ENCODE data around the gene USHBP1.
A peak's percentile ranks its signal among the peaks of the same experiment; 100 is the strongest.
"Not testable (repeated sequence)": the region's sequence is repeated elsewhere in the genome, so short reads cannot be mapped to it uniquely, and the experiment has no call there.

The USHBP1 gene

DNA sequence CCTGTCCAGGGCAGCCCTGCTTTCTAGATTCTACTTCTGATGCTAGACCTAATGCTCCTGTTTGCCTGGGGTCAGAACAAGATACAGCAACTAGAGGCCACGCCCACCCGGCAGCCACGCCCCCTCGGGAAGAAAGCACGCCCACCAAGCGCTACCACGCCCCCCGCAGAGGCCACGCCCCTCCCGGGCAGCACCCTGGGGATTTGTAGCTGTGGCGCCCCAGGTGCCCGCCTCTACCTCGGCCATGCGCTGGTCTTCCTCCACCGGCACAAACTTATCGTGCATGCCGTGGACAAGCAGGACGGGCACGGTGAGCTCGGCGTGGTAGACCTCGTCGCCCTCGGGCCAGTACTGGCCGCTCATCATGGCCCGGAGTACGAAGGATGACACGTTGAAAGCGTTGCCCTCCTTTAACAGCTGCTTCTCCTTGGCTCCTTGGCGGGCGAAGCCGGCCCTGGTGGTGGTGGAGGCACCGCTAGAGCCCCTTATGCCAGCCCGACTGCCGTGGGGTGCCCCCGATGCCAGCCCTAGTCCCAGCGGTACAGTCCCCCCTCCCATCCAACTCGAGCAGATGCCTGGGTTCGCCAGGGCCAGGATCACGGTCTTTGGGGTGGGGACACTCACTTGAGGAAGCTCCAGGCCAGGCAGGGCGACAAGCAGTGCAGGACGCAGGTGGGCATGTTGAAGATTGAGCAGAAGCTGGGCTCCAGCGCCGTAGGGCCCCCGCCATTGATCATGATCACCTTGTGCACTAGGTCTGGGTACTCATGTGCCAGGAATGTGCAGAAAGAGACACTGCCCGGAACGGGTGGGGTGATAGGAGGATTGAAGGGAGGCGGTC, 29.7 kb upstream of the USHBP1 start:
- no peak for FAIRE-seq

DNA sequence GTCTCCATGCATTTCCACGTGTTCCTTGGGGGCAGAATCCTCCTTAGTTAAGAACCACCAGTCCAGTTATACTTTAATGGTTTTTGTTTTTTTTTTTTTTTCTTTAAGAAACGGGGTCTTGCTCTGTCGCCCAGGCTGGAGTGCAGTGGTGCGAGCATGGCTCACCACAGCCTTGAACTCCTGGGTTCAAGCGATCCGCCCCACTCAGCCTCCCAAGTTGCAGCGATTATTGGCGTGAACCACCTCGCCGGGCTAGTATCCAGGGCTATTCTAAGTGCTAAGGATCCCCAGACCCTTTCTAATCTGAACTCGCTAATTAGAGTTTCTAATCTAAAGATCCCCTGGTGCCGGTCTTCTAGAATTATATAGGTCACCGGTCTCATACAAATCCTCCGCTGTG, 29.1 kb upstream of the USHBP1 start:
- no peak for FAIRE-seq

DNA sequence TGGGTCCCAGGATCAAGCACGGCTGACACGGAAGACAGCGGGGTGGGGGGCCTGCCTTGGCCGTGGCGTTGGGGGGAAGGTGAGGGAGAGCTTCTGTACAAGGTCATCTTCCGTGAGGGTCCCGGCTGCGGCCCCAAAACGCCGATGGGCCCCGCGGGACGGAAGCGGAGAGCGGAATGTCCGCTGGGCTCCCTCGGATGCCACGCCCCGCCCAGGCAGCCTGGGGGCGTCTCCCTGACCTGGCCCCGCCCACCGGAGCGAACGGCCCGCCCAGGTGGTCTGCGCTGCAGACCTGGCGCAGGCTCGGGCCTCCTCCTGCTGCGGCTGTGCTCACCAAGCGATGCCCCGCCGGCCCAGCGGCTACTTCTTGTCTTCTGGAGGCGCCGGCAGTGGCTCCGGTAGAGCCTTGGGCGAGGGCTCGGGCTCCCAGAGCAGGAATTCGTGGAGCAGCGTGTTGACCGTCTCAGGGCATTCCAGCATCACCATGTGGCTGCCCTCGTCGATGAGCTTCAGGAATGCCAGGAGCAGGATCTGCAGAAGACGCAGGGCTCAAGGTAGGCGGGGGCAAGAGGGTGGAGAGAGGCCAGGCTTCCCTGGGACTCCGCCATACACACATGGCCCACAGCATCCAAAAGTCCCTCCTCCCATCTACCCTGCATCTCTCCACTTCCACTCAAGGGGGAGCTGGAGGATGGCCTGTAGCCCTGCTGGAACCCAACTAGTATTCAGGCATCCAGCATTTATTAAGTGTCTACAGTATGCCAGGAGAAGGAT, 27.9 kb upstream of the USHBP1 start:
- FAIRE-seq: peak; percentile 96

DNA sequence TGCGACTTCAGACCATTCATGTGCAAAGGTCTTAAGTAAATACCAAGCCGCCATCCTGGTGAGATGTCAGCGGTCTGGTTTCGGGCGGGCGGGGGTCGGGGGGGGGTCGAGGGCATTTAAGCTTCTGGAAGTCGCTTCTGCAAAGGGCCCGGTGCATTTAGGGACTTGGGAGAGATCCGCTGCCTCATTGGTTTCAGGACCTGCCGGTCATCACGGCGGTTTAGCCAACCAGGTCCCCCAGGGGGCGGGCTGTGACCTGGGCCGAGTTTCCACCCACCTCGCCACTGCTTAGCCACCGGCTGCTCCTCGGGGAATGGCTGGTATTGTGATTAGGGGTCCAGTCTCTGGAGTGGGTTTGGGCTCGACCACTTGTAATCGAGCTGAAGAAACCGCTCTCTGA, 24.9 kb upstream of the USHBP1 start:
- no peak for FAIRE-seq

DNA sequence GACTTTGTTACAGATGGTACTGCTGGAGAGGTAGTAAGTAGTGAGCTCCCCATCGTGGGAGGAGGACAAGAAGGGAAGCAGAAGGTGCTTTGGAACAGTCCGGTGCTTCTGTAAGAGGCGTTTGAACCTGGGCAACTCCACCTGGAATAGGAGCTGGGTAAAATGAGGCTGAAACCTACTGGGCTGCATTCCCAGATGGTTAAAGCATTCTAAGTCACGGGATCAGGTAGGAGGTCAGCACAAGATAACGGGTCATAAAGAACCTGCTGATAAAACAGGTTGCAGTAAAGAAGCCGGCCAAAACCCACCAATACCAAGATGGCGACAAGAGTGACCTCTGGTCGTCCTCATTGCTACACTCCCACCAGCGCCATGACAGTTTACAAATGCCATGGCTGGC, 22.2 kb upstream of the USHBP1 start:
- no peak for FAIRE-seq

DNA sequence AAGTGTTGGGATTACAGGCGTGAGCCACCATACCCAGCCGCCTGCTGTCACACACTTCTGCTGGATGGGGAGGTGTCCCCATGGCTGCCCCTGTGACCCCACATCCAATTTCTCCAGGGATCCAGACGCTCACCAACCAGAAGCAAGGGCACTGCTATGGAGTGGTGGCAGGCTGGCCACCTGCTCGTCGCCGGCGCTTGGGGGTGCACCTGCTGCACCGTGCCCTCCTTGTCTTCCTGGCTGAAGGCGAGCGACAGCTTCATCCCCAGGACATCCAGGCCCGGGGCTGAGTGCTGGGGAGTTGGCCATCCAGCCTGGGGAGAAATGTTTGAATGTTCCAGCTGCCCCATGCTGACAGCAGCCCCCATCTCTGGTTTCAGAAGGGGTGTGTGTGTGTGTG, 21.7 kb upstream of the USHBP1 start:
- FAIRE-seq: no peak

DNA sequence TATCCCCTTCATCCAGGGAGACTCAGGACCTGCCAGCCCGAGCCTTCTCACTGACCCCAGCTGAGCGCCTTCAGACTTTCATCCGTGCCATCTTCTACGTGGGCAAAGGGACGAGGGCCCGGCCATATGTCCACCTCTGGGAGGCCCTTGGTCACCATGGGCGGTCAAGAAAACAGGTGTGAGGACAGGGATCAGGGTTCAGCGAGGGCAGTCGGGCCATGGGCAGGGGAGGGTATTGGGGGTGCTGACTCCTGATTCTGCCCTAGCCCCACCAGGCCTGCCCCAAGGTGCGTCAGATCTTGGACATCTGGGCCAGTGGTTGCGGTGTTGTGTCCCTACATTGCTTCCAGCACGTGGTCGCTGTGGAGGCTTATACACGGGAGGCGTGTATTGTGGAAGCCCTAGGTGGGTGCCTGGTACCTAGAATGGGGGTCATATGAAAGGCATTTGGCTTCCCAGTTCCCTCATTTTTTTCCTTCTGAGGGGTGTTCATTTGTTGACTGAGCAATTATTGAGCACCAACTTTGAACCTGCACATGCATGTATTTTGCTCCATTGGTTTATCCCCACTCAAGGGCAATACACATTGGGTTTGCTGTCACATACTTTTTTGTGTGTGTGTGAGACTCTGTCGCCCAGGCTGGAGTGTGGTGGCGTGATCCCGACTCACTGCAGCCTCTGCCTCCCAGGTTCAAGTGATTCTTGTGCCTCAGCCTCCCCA, 21.0 kb upstream of the USHBP1 start:
- no peak for FAIRE-seq

DNA sequence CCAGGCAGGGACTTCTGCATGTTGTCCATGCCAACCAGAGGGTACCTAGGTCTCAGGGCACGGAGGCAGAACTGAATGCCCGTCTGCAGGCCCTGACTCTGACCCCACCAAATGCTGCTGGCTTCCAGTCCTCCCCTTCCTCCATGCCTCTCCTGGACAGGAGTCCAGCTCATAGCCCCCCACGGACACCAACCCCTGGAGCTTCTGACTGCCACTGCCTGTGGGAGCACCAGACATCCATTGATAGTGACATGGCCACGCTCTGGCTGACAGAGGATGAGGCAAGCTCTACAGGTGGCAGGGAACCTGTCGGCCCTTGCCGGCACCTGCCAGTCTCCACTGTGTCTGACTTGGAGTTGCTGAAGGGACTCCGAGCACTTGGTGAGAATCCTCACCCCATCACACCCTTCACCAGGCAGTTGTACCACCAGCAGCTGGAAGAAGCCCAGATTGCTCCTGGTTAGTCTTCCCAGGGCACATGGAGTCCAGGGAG, 19.0 kb upstream of the USHBP1 start:
- FAIRE-seq: no peak

DNA sequence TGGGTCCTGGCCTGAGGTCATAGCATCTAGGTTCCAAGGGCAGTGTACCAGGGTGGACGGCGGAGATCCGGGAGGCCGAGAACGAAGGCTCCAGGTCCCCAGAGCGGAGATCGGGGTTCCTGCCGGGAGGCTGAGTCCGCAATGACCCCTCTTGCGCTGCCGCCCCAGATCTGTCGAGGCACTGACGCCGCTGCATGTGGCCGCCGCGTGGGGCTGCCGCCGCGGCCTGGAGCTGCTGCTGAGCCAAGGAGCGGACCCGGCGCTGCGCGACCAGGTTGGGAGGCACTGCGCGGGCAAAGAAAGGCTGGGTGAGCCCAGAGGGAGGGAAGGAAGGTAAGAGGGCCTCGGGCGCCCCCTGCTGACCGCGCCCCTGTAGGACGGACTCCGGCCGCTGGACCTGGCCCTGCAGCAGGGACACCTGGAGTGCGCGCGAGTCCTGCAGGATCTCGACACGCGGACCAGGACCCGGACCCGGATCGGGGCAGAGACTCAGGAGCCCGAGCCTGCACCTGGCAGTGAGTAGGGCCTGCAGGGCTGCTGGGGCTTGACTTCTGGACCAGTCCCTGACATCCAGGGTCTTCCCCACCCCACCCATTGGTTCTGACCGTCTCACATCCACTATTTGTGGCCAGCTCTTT, 18.1 kb upstream of the USHBP1 start:
- peak; percentile 25 for FAIRE-seq

DNA sequence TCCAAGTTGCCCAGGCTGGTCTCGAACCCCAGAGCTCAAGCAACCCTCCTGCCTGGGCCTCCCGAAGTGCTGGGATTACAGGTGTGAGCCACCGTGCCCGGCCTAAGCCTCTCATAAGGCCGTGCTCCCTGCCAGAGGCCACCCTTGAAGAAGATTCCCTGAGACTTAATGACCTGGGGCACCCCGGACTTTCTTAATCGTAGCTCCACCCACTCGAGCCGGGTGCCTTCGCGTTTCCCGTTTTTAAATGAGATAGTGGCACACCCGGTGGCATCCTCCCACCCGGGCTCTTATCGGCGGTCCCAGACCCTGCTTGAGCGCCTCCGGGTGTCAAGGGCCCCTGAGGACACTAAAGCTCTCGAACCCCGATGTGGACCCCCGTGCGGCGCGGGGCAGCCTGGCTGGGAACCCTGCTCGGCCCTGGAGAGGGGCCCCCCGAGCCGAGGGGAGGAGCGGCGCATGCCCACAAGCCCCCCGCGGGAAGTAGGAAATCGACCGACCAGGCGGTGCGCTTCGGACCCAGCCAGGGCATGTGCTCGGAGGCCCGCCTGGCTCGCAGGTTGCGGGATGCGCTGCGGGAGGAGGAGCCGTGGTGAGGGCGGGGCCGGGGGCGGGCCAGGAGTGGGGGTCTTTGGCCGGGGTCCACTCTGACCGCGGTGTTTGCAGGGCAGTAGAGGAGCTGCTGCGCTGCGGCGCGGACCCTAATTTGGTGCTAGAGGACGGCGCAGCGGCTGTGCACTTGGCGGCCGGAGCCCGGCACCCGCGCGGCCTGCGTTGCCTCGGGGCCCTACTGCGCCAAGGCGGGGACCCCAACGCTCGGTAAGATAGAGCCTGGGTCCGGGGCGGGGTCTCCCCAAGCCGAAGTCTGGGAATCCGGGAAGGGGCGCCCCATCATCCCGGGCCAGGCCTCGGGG, 17.1 kb upstream of the USHBP1 start, which contains the start of gene ANKLE1:
Gene ANKLE1 (plus strand): TSS at position 511 of the 914 bp plus-strand sequence. CDS start 20 bp downstream, at position 531.
- no peak for FAIRE-seq

DNA sequence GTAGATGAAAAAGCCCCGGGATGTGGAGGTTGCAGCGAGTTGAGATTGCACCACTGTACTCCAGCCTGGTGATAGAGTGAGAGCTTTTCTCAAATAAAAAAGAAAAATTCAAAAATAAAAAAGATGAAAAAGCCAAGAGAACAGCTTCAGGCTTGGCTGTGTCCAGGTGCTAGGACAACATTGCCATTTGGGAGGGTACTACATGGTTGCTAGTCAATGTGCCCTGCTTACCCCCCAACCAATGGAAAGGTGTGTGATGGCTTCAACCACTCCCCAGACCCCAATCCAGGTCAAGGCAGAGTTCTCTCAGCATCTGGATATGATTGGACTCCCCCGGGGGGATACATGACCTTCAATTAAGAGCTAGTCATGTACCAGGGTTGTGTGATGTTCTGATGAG, 14.9 kb upstream of the USHBP1 start:
- no peak for FAIRE-seq

DNA sequence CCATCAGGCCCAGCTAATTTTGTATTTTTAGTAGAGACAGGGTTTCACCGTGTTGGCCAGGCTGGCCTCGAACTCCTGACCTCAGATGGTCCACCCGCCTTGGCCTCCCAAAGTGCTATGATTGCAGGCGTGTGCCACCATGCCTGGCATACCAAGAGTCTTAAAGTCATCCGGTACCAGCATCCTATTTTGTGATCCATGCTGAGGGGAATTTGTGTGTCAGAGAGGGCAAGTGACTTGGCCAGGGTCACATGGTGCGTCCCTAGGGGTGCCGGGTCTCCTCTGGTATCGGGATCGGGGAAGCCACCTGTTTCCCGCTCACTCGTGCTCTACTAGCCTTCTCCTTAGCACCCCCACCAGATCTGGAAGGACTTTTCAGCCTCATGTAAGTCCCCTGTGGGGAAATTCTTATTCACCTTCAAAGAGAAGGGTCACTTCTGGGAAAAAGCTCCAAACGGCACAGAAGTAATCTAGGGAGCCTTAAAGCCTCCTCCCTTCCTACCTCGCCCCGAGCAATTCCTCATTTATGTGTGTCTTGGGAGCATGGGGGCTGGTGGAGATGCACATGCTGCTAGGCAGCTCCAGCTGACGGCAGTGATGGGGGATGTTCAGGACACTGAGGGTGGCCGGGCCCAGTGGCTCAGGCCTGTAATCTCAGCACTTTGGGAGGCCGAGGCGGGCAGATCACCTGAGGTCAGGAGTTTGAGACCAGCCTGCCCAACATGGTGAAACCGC, 11.1 kb upstream of the USHBP1 start:
- FAIRE-seq: no peak

DNA sequence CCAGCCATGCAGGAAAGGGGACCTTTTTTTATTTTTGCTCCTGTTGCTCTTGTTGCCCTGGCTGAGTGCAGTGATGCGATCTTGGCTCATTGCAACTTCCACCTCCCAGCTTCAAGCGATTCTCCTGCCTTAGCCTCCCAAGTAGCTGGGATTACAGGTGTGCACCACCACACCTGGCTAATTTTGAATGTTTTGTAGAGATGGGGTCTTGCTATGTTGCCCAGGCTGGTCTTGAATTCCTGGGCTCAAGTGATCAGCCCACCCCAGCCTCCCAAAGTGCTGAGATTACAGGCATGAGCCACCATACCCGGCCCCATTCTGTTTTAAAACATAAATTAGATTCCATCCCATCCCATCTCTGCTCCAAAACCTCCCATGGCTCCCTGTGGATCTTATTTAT, 10.3 kb upstream of the USHBP1 start:
- not testable (repeated sequence) for FAIRE-seq

DNA sequence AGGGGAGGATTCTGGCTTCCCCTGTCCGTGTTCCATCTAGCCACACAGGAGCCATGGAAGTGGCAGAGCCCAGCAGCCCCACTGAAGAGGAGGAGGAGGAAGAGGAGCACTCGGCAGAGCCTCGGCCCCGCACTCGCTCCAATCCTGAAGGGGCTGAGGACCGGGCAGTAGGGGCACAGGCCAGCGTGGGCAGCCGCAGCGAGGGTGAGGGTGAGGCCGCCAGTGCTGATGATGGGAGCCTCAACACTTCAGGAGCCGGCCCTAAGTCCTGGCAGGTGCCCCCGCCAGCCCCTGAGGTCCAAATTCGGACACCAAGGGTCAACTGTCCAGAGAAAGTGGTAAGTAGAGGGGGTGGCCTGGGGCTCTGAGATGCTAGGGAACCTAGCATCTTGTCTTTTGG, 4.2 kb upstream of the USHBP1 start:
- FAIRE-seq: no peak

DNA sequence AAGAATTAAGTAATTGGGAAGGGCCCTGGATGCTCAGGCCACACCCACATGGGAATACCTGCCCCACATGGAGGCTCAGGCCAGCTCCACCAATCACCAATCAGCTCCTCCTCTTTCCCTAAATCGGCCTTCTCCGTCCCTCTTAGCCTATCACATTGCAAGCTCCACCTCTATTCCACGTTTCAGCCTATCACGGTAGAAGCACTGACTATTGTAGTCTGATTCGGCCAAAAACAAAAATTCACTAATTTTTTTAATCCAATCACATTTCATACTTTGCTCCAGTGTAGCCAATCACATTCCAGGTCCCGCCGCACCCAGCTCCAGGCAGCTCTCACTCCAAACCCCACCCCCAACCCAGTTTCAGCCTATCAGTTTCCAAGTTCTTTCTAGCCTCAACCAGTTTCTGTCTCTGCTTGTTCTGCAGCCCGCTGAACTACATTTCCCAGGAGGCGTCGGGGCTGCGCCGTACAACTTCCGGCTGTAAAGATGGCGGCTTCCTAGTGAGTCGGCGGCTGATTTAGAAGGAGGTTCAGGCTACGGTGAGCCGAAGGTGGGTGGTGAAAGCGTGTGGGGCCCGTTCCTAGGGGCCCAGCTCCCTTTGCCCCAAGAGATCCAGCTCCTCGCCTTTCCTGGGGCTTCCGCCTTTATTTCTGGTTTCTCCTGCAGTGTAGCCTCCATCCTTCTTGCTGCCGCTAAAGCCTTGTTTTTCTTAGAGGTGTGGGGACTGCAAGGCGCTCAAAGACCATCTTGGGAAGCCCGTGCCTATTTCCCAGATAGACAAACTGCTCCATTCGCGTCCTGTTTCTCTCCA, 2.6 kb upstream of the USHBP1 start, which contains the start of gene BABAM1:
Gene BABAM1 (plus strand): TSS at position 469 of the 814 bp plus-strand sequence. CDS start 1,364 bp downstream, outside the sequence.
- FAIRE-seq: peak; percentile 100

DNA sequence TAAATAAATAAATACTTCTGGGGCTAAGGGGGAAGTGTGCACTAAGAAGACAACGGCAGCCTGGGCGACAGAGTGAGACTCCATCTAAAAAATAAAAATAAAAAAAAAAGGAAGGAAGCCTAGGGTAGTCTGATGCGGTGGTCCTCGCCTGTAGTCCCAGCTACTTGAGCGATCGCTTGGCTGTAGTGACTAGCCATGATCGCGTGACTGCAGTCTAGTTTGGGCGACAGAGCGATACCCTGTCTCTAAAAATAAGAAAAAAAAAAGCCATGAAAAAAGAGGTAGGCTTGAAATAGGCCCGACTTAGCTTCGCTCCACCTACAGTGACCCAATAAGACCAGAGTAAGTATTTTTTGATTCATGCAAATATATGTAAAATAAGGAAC, 2.0 kb upstream of the USHBP1 start:
- FAIRE-seq: no peak

DNA sequence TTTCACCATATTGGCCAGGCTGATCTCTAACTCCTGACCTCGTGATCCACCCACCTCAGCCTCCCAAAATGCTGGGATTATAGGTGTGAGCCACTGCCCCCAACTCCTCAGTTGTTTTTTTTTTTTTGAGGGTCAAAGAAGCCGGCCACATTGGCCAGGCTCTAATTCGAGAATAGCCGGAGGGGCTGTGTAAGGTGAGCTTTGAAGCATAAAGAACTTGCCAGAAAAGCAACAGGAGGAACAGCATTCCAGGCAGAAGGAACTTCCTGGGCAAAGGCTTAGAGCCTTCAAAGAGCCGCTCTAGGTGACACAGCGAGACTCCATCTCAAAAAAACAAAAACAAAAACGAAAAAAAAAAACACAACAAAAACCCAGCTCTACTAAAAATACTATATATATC, 1.5 kb upstream of the USHBP1 start:
- FAIRE-seq: no peak

DNA sequence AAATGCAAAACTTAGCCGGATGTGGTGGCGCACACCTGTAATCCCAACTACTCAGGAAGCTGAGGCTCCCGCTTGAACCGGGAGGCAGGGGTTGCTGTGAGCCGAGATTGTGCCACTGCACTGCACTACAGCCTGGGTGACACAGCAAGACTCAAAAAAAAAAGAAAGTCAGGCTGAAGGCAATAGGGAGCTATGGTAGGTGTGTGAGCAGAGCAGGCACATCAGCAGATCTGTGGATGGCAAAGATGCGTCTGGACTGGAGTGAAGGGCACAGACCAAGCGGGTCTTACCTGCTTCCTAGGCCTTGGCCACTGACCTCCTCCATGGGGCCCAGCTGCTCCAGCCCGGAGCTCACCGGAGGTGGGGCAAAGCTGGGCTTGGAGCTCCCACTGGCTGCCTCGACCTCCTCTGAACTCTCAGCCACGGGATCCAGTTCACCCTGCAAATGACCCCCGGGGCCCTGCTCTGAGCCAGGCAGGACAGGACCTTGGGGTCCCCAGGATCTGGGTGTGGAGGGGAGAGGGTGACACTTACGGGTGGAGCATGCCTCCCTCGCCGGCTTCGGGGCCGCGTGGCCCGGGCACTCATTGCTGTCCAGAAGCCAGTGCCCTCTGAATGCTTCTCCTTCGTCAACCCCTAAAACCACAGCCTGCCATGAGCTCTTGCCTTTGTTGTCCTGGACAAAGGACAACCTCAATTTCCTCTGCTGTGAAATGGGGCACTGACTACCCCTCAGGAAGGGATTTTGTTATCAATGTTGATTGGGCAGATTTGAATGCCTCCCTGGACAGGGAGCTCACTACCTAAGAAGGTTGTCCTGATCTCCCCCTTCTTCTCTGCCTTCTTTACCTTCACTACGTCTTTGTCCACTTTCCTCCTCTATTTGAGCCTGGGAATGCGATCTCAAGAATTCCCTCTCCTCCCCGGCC, 569 bp downstream of the USHBP1 start:
- no peak for FAIRE-seq

DNA sequence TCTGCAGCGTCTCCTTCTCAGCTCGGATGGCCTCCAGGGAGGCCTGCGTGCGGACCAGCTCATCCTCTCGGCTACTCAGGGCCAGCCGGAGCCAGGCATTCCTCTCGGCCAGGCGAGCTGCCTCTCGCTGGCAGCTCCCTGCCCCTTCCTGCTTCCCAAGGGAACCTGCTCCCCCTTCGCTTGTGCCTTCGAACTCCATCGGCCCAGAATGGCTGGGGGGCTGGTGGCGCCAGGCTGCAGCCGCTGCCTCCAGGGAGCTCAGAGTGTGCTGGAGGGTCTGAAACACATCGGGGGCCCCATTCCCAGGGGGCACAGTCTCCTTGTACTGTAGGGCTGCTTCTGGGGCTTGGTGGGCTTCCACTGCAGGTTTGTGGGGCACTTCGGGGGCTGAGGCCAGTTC, 2.0 kb downstream of the USHBP1 start:
- no peak for FAIRE-seq

All from G401.6 (cell line).